Measurements from ENCODE around the gene CRYAA.
"Not testable (repeated sequence)": the region's sequence is repeated elsewhere in the genome, so short reads cannot be mapped to it uniquely, and the experiment has no call there.

Gene CRYAA

GRCh38 chr21:43177043-43177906 is 8.5 kb downstream of the CRYAA start:
- not testable (repeated sequence) for DNase-seq

GRCh38 chr21:43178175-43178826 is 9.5 kb downstream of the CRYAA start:
- DNase-seq, result not testable (repeated sequence)

- not testable (repeated sequence) for DNase-seq
Observed at GRCh38 chr21:43181033-43181432, 12.2 kb downstream of the CRYAA start.

GRCh38 chr21:43187268-43187667 is 18.5 kb downstream of the CRYAA start:
- DNase-seq, result not testable (repeated sequence)

- no peak for DNase-seq
Observed at GRCh38 chr21:43187715-43188114, 18.9 kb downstream of the CRYAA start.

GRCh38 chr21:43188181-43188580 is 19.4 kb downstream of the CRYAA start:
- DNase-seq, result no peak

GRCh38 chr21:43188592-43189210 is 19.9 kb downstream of the CRYAA start:
- DNase-seq, result no peak

GRCh38 chr21:43189936-43190335 is 21.1 kb downstream of the CRYAA start:
- DNase-seq, result no peak

GRCh38 chr21:43190544-43190943 is 21.7 kb downstream of the CRYAA start:
- DNase-seq, result no peak

- no peak for DNase-seq
Observed at GRCh38 chr21:43190951-43191350, 22.1 kb downstream of the CRYAA start.

GRCh38 chr21:43191521-43191920 is 22.7 kb downstream of the CRYAA start:
- no peak for DNase-seq

GRCh38 chr21:43191971-43192370 is 23.2 kb downstream of the CRYAA start:
- DNase-seq, result no peak

GRCh38 chr21:43192501-43193081 is 23.8 kb downstream of the CRYAA start:
- no peak for DNase-seq

- DNase-seq, result no peak
Observed at GRCh38 chr21:43193088-43193650, 24.4 kb downstream of the CRYAA start.

GRCh38 chr21:43193651-43194302 is 25.0 kb downstream of the CRYAA start:
- no peak for DNase-seq

- DNase-seq, result no peak
Observed at GRCh38 chr21:43194303-43195120, 25.7 kb downstream of the CRYAA start.

- no peak for DNase-seq
Observed at GRCh38 chr21:43195121-43196021, 26.6 kb downstream of the CRYAA start.

GRCh38 chr21:43196826-43197225 is 28.0 kb downstream of the CRYAA start:
- no peak for DNase-seq

- no peak for DNase-seq
Observed at GRCh38 chr21:43198376-43198775, 29.6 kb downstream of the CRYAA start.

GRCh38 chr21:43201491-43201890 is 32.7 kb downstream of the CRYAA start:
- DNase-seq, result no peak

GRCh38 chr21:43203591-43203990 is 34.8 kb downstream of the CRYAA start:
- DNase-seq, result no peak

Measured in stimulated activated CD8-positive, alpha-beta memory T cell treated with anti-CD3 and anti-CD28 coated beads, Interleukin-4, amount 100 ng/mL, for 48 hours (primary cell).